Lower leg skin (tissue), 4 donors: Measurements from ENCODE around the gene NCOA1. TPM values are rescaled to one million over a fixed set of nuclear protein-coding genes. Genes with fewer than 3 reads are reported as not detected.

Experiments
- DNase-seq, 2 donors: peaks; one replicate each; pipeline ENCODE4 v3.0.0-alpha.2; 2019; ENCODE audit warnings: low spot score in 2 of 2
- H3K4me3 ChIP-seq: fragments of 200-600 bp; sonication (generic); 2 replicates; pipeline ENCODE4 v1.5.1; 2017; ENCODE audit warnings: mild to moderate bottlenecking, low read depth; ENCODE audit not compliant: poor library complexity, severe bottlenecking
- POLR2A ChIP-seq, 2 donors: fragments of 450-650 bp; IDR thresholded peaks; one replicate each; pipeline ENCODE4 v1.6.1; 2016 to 2017; ENCODE audit warnings: antibody characterized with exemption in 2 of 2, mild to moderate bottlenecking in 1 of 2, moderate library complexity in 1 of 2
- WGBS, 2 donors: methylation state at CpG; one replicate each; pipeline ENCODE4 v1.1.5; 2018; 5-methylcytosine and 5-hydroxymethylcytosine counted together
- intact Hi-C: fragments of 100-400 bp; cut with DNase I; formaldehyde crosslinking; loops from one replicate; pipeline ENCODE4 v1.15.0; 2023; ENCODE audit warnings: low total_unique reads
- total RNA-seq, 4 donors: library from RNA; depleted of rRNA; stranded (reverse); fragments of >200 nt; gene quantifications; one replicate each; pipeline ENCODE4 v1.1.0, GENCODE V29; 2016
- TF ChIP-seq, protein P1 (sequence below), 3 donors: fragments of 450-650 bp; IDR thresholded peaks; one replicate each; pipeline ENCODE4 v1.5.1; 2016; ENCODE audit warnings: antibody characterized with exemption in 3 of 3, mild to moderate bottlenecking in 3 of 3, moderate library complexity in 2 of 3

NCOA1 gene
- total RNA-seq, 4 donors from 2014 or later = 37.9 to 50.1 (median 45.0) TPM

DNA sequence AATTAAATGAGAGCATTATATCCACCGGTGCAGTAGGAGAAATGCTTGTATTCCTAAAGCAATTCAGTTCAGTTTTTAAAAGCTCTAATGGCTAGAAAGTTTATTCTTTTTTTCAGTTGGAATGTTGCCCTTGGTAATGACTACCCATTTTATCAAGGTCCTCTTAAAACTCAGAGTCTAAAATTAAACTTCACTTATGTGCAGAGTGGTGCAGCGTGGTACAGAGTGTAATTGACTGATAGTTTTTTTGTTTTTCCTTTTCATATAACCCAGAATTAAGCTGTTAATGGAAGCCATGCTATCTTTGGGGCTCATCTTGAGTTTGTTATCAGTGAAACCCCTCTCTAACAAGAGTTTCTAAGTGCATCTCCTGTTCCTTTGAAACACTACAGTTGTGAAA, 21.4 kb downstream of the NCOA1 start:
- intact Hi-C loops = no loop called here
- WGBS, 2 donors = 61 to 71% methylated on average over 2 of the region's 2 CpGs
- DNase-seq = no peak
- TF ChIP-seq, protein P1, sequence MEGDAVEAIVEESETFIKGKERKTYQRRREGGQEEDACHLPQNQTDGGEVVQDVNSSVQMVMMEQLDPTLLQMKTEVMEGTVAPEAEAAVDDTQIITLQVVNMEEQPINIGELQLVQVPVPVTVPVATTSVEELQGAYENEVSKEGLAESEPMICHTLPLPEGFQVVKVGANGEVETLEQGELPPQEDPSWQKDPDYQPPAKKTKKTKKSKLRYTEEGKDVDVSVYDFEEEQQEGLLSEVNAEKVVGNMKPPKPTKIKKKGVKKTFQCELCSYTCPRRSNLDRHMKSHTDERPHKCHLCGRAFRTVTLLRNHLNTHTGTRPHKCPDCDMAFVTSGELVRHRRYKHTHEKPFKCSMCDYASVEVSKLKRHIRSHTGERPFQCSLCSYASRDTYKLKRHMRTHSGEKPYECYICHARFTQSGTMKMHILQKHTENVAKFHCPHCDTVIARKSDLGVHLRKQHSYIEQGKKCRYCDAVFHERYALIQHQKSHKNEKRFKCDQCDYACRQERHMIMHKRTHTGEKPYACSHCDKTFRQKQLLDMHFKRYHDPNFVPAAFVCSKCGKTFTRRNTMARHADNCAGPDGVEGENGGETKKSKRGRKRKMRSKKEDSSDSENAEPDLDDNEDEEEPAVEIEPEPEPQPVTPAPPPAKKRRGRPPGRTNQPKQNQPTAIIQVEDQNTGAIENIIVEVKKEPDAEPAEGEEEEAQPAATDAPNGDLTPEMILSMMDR (IDR thresholded peaks at IDR 0.05) = no peak
- no peak for TF ChIP-seq POLR2A (IDR thresholded peaks at IDR 0.05)
- H3K4me3 ChIP-seq = no peak overlapping the region

DNA sequence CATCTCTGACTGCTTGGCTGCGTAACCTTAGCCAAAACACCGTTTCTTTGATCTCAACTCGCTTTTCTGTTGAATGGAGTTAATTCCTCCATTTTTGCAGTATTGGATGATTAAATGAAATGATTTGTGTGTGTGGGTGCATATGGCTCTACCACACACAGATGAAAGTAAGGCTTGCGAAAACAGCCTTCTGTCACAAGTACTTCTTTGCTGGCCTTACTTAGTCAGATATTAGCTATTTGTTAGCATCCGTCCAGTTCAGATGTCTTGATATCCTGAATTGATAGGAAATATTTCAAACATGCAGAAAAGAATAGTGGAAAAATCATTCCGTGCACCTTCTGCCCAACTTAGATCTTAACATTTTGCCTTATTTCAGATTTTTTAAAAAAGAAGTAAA, 21.8 kb downstream of the NCOA1 start:
- TF ChIP-seq, protein P1 (IDR thresholded peaks at IDR 0.05) = no peak
- TF ChIP-seq POLR2A (IDR thresholded peaks at IDR 0.05) = no peak
- no peak overlapping the region for H3K4me3 ChIP-seq
- DNase-seq = no peak
- whole genome bisulfite sequencing, 2 donors = 91 to 93% methylated on average over 6 of the region's 6 CpGs
- intact Hi-C loops = no loop called here

DNA sequence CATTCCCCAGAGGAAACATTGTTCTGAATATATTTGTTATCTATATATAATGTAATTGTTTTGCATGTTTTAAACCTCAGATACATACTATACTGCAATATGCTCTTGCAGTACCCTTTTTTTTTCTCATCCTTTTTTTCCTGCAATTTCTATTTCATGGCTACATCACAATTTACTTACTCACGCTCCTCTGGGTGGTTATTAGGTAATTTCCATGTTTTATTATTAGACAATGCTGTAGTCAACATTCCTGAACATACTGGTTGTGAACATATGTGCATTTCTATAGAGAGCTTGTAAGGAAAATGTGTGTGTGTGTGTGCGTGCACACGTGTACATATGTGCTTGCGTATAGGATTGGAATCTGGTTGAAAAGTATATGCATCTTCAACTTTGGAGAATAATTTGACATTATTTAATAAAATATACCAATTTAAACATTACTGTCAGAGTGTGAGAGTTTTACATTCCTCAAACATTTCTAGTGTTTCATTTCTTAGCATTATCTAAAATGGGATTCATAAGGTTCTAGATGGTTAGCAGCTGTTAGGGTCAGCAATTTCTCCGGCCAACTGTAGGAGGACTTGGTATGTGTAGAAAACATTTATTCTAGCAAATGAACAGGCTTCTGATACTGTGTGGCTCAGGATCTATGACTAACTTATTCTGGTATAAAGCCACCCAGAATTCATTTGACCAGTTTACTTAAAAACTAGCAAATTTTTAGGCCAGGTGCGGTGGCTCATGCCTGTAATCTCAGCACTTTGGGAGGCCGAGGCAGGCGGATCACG, 22.4 kb downstream of the NCOA1 start:
- intact Hi-C loops = no loop called here
- TF ChIP-seq, protein P1 (IDR thresholded peaks at IDR 0.05) = no peak
- no peak for TF ChIP-seq POLR2A (IDR thresholded peaks at IDR 0.05)
- no peak overlapping the region for H3K4me3 ChIP-seq
- no peak for DNase-seq
- WGBS, 2 donors = 92 to 94% methylated on average over 9 of the region's 9 CpGs

DNA sequence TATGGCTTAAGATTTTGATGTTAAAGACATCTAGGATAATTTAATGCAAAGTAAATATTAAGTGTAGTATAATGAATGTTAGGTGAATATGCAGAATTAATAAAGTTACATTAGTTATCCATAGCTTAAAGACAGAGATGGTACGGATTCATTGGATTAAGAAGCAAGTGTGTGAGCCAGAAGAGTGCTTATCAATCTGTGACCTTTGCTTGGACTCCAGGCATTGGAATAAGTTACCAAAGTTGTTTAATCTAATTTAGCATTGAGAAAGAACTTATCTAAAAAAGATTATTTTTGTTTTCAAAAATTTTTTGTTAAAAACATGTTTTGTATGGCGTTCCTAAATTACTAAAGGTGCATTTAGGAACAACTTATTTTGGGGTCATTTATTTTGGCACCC, 23.8 kb downstream of the NCOA1 start:
- intact Hi-C loops = no loop called here
- TF ChIP-seq POLR2A (IDR thresholded peaks at IDR 0.05) = no peak
- TF ChIP-seq, protein P1 (IDR thresholded peaks at IDR 0.05) = no peak
- no peak overlapping the region for H3K4me3 ChIP-seq
- WGBS, 2 donors = 71 to 88% methylated on average over 2 of the region's 2 CpGs
- no peak for DNase-seq

DNA sequence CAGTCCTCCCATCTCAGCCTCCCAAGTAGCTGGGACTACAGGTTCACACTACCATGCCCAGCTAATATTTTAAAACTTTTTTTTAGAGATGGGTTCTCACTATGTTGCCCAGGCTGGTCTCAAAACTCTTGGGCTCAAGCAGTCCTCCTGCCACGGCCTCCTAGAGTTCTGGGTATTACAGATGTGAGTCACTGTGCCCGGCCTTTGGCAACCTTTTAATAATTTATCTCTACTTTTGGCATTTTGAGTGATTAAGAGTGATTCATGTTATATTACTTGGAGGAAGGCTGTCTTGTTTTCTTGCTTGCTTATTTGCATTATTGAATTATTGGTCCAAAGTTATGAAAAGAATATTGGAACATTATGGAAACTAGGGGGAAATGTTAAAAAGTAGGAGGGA, 24.3 kb downstream of the NCOA1 start:
- TF ChIP-seq POLR2A (IDR thresholded peaks at IDR 0.05) = no peak
- TF ChIP-seq, protein P1 (IDR thresholded peaks at IDR 0.05) = no peak
- 42 to 50% methylated on average over 2 of the region's 2 CpGs for WGBS, 2 donors
- no peak overlapping the region for H3K4me3 ChIP-seq
- intact Hi-C loops = no loop called here
- DNase-seq = no peak

DNA sequence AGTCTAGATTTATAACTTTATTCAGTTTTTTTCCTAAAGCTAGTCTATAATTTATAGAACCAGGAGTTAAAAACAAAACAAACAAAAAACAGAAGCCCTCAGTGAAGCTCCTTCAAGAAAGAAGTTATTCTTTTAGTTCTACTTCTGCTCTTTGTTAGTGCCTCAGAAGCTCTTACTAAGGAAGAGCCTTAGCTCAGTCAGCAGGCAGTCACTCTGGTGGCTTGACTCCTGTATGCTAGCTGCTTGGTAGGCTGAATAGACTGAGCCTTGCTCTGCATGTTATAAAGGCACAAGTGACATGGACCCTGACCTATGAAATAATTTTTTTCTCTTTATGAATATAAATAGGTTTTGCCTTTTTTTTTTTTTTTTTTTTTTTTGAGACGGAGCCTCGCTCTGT, 24.8 kb downstream of the NCOA1 start:
- intact Hi-C loops = no loop called here
- TF ChIP-seq, protein P1 (IDR thresholded peaks at IDR 0.05) = no peak
- TF ChIP-seq POLR2A (IDR thresholded peaks at IDR 0.05) = no peak
- WGBS, 2 donors = 93 to 100% methylated on average over 2 of the region's 2 CpGs
- no peak for DNase-seq
- no peak overlapping the region for H3K4me3 ChIP-seq
